ENCODE measurements around the gene HAO1.

DNA sequence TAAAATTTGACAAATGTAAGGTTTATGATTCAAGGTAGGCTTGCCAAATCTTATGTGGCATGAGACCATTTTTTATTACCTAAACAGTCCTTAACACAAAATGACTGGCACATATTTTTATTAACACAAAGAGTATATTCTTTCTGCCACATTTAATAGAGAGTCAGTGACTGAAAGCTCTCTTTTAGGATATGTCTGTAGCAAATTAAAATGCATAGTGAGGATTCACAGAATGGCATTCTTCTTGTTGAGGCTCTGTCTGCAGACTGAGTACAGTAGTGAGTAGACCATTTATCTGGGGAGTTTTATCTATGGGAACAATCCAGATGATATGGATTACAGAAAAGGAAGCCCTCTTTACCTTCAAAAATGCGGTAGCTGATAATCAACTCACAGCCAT is 56.5 kb downstream of the HAO1 start:
- TF ChIP-seq, protein P1, sequence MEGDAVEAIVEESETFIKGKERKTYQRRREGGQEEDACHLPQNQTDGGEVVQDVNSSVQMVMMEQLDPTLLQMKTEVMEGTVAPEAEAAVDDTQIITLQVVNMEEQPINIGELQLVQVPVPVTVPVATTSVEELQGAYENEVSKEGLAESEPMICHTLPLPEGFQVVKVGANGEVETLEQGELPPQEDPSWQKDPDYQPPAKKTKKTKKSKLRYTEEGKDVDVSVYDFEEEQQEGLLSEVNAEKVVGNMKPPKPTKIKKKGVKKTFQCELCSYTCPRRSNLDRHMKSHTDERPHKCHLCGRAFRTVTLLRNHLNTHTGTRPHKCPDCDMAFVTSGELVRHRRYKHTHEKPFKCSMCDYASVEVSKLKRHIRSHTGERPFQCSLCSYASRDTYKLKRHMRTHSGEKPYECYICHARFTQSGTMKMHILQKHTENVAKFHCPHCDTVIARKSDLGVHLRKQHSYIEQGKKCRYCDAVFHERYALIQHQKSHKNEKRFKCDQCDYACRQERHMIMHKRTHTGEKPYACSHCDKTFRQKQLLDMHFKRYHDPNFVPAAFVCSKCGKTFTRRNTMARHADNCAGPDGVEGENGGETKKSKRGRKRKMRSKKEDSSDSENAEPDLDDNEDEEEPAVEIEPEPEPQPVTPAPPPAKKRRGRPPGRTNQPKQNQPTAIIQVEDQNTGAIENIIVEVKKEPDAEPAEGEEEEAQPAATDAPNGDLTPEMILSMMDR (IDR thresholded peaks at IDR 0.05 in 8 of 11, conservative IDR thresholded peaks at IDR 0.05 in 3 of 11): no peak
- TF ChIP-seq POLR2A (IDR thresholded peaks at IDR 0.05) (no peak), POLR2AphosphoS5 (IDR thresholded peaks at IDR 0.05) (no peak)
